Esophagus muscularis mucosa (tissue), 4 donors: ENCODE results near the gene LRRN1. TPM values are rescaled to one million over a fixed set of nuclear protein-coding genes. Genes with fewer than 3 reads are reported as not detected.

Experiments used
- DNase-seq: peaks from one replicate; pipeline ENCODE4 v3.0.0-alpha.2; 2017; ENCODE audit errors: extremely low spot score
- H3K27ac ChIP-seq, 4 donors: fragments of 200-600 bp; sonication (generic); replicated peaks in 1 of 4; 1 replicate in 3 of 4; 2 replicates in 1 of 4; pipeline ENCODE4 v1.5.1; 2016 to 2019; ENCODE audit warnings: mild to moderate bottlenecking in 1 of 4
- H3K27me3 ChIP-seq, 4 donors: fragments of 200-600 bp; sonication (generic); one replicate each; pipeline versions ENCODE4 v1.5.1 to v1.6.0; 2016 to 2019
- H3K36me3 ChIP-seq, 4 donors: fragments of 200-600 bp; sonication (generic); one replicate each; pipeline ENCODE4 v1.5.1; 2016 to 2019
- H3K4me1 ChIP-seq, 4 donors: fragments of 200-600 bp; sonication (generic); one replicate each; pipeline ENCODE4 v1.5.1; 2016 to 2019
- H3K4me3 ChIP-seq, 4 donors: fragments of 200-600 bp; sonication (generic); 1 replicate in 2 of 4; 2 replicates in 2 of 4; pipeline ENCODE4 v1.5.1; 2016 to 2019; ENCODE audit warnings: mild to moderate bottlenecking in 4 of 4, moderate library complexity in 1 of 4
- H3K9me3 ChIP-seq, 4 donors: fragments of 200-600 bp; sonication (generic); 1 replicate in 3 of 4; 2 replicates in 1 of 4; pipeline ENCODE4 v1.5.1; 2016 to 2019
- EP300 ChIP-seq: sonication (generic); formaldehyde crosslinking; IDR thresholded peaks from one replicate; pipeline ENCODE4 v1.6.1; 2017; ENCODE audit warnings: antibody characterized with exemption
- POLR2A ChIP-seq: fragments of 450-650 bp; IDR thresholded peaks from one replicate; pipeline ENCODE4 v1.6.1; 2017; ENCODE audit warnings: antibody characterized with exemption, moderate library complexity, mild to moderate bottlenecking, low read depth
- POLR2AphosphoS5 ChIP-seq, 2 donors: sonication (generic); formaldehyde crosslinking; IDR thresholded peaks; one replicate each; pipeline ENCODE4 v1.6.1; 2017; ENCODE audit warnings: antibody characterized with exemption in 2 of 2
- WGBS: methylation state at CpG from one replicate; pipeline ENCODE4 v1.1.5; 2018; 5-methylcytosine and 5-hydroxymethylcytosine counted together
- intact Hi-C: fragments of 100-400 bp; cut with DNase I; formaldehyde crosslinking; loops from one replicate; pipeline ENCODE4 v1.15.1; 2023
- total RNA-seq, 4 donors: library from RNA; depleted of rRNA; stranded (reverse); fragments of >200 nt; gene quantifications; one replicate each; pipeline versions ENCODE4 v1.1.0 to v1.2.1, GENCODE V29; 2016
- TF ChIP-seq, protein P1 (sequence below), 3 experiments: fragments of 200-600 bp in 2 of 3; fragments of 450-650 bp in 1 of 3; sonication (generic) in 2 of 3; IDR thresholded peaks; one replicate each; pipeline ENCODE4 v1.5.1; 2017 to 2019; ENCODE audit warnings: antibody characterized with exemption in 3 of 3, mild to moderate bottlenecking in 2 of 3, moderate library complexity in 1 of 3

Gene LRRN1
- total RNA-seq, 4 donors from 2014 or later, result 0.83 to 4.6 (median 2.7) TPM

- DNase-seq, result no peak
- no peak overlapping the region for H3K27ac ChIP-seq
- H3K4me1 ChIP-seq, result no peaks in the 10 kb centered on the region
- no peak for TF ChIP-seq POLR2A
- TF ChIP-seq EP300, result no peak
- no peak for TF ChIP-seq POLR2AphosphoS5 (IDR thresholded peaks at IDR 0.05)
- TF ChIP-seq, protein P1, sequence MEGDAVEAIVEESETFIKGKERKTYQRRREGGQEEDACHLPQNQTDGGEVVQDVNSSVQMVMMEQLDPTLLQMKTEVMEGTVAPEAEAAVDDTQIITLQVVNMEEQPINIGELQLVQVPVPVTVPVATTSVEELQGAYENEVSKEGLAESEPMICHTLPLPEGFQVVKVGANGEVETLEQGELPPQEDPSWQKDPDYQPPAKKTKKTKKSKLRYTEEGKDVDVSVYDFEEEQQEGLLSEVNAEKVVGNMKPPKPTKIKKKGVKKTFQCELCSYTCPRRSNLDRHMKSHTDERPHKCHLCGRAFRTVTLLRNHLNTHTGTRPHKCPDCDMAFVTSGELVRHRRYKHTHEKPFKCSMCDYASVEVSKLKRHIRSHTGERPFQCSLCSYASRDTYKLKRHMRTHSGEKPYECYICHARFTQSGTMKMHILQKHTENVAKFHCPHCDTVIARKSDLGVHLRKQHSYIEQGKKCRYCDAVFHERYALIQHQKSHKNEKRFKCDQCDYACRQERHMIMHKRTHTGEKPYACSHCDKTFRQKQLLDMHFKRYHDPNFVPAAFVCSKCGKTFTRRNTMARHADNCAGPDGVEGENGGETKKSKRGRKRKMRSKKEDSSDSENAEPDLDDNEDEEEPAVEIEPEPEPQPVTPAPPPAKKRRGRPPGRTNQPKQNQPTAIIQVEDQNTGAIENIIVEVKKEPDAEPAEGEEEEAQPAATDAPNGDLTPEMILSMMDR (IDR thresholded peaks at IDR 0.05), result no peak
- no peaks in the 10 kb centered on the region for H3K27me3 ChIP-seq
- intact Hi-C loops, result no loop called here
- no peak overlapping the region for H3K4me3 ChIP-seq
- peaks cover 0 to 9% (median 0%) of the 10 kb centered on the region in 4 donors for H3K36me3 ChIP-seq
- H3K9me3 ChIP-seq, result peaks cover 0 to 15% (median 5%) of the 10 kb centered on the region in 4 donors
These were observed 21.0 kb upstream of the LRRN1 start for GRCh38 chr3:3778216-3778615.

DNA sequence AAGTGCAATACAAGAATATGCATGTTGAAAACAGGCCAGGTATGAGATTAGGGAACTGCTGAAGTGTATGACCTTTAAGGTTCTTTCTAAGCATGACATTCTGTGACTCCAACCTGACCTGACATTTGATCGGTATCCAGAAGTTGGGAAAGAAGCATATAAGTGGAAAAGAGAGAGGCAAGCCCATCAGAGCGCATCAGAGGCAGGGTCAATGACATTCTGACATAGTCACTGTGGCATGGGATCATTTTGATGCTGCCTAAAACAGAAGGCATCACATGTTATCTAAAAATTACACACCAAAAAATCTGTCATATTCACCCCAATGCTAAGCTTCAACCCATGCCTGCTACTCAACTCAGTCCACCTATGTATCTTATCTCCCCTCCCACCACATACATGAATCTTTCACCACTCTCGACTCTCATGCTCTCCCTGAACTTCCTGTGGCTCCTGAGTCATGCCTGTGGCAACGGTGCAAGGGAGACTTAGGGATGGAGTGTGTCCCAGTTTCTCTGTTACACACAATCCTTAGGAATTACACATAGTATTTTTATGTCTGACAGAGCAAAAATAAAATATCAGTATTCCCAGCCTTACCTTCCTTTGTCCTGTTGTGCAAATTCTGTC lies 20.5 kb upstream of the LRRN1 start:
- no peak for TF ChIP-seq EP300
- TF ChIP-seq POLR2AphosphoS5 (IDR thresholded peaks at IDR 0.05), result no peak
- no peak for TF ChIP-seq POLR2A
- TF ChIP-seq, protein P1 (IDR thresholded peaks at IDR 0.05), result no peak
- H3K4me1 ChIP-seq, result no peaks in the 10 kb centered on the region
- DNase-seq, result no peak
- H3K27me3 ChIP-seq, result no peaks in the 10 kb centered on the region
- H3K9me3 ChIP-seq, result peaks cover 0 to 15% (median 5%) of the 10 kb centered on the region in 4 donors
- intact Hi-C loops, result no loop called here
- 62% methylated on average over 4 of the region's 4 CpGs for WGBS
- peaks cover 0 to 9% (median 0%) of the 10 kb centered on the region in 4 donors for H3K36me3 ChIP-seq
- H3K27ac ChIP-seq, result no peak overlapping the region
- H3K4me3 ChIP-seq, result no peak overlapping the region

DNA sequence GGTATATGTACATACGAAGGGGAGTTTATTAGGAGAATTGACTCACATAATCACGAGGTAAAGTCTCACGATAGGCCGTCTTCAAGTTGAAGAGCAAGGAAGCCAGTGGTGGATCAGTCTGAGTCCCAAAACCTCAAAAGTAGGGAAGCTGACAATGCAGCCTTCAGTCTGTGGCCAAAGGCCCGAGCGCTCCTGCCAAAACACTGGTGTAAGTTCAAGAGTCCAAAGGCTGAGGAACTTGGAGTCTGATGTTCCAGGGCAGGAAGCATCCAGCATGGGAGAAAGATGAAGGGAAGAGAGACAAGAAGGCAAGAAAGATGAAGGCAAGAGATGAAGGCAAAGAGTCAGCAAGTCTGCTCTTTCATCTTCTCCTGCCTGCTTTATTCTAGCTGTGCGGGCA lies 16.8 kb upstream of the LRRN1 start:
- TF ChIP-seq, protein P1 (IDR thresholded peaks at IDR 0.05), result no peak
- 67% methylated on average over 7 of the region's 7 CpGs for WGBS
- no peak overlapping the region for H3K4me3 ChIP-seq
- no peaks in the 10 kb centered on the region for H3K4me1 ChIP-seq
- no peaks in the 10 kb centered on the region for H3K27me3 ChIP-seq
- no peaks in the 10 kb centered on the region for H3K36me3 ChIP-seq
- intact Hi-C loops, result no loop called here
- H3K9me3 ChIP-seq, result no peaks in the 10 kb centered on the region
- H3K27ac ChIP-seq, result no peak overlapping the region
- no peak for DNase-seq

- TF ChIP-seq POLR2AphosphoS5 (IDR thresholded peaks at IDR 0.05) (no peak), POLR2A (no peak), EP300 (no peak)
- TF ChIP-seq, protein P1 (IDR thresholded peaks at IDR 0.05), result no peak
- 60% methylated on average over 4 of the region's 4 CpGs for WGBS
- intact Hi-C loops, result no loop called here
These were observed 16.0 kb upstream of the LRRN1 start for GRCh38 chr3:3783210-3783609.

DNA sequence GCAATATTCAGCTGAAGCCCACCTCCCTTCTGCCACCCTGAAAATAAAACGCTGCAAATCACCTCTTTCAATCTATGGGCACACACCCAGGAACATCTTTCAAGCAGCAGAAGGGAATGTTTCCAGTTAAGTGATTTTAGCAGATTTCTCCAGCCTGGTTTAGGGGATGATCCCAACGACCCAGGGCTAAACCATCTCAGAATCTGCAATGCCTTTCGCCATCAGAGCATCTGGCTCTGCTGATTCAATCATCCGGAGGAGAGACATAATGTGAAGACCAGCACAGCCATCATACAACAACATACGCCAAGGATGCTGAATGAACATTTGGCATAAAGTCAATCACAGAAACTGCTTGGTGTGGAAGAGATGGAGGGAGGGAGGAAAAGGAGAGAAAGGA lies 15.5 kb upstream of the LRRN1 start:
- WGBS, result 83% methylated on average over 5 of the region's 5 CpGs
- TF ChIP-seq, protein P1 (IDR thresholded peaks at IDR 0.05), result no peak
- TF ChIP-seq POLR2A, result no peak
- no peak for TF ChIP-seq EP300
- TF ChIP-seq POLR2AphosphoS5 (IDR thresholded peaks at IDR 0.05), result no peak
- intact Hi-C loops, result no loop called here
- no peaks in the 10 kb centered on the region for H3K36me3 ChIP-seq
- H3K27ac ChIP-seq, result no peak overlapping the region
- H3K4me1 ChIP-seq, result no peaks in the 10 kb centered on the region
- no peaks in the 10 kb centered on the region for H3K27me3 ChIP-seq
- H3K9me3 ChIP-seq, result no peaks in the 10 kb centered on the region
- H3K4me3 ChIP-seq, result no peak overlapping the region
- DNase-seq, result no peak

More at GRCh38 chr3:3783210-3783609, 16.0 kb upstream of the LRRN1 start:
- Histone ChIP-seq H3K4me3 (no peak overlapping the region), H3K27ac (no peak overlapping the region), H3K27me3 (no peaks in the 10 kb centered on the region), H3K36me3 (no peaks in the 10 kb centered on the region), H3K9me3 (no peaks in the 10 kb centered on the region), H3K4me1 (no peaks in the 10 kb centered on the region)
- DNase-seq, result no peak
